Measurements from ENCODE around the gene PELI2. TPM values are rescaled to one million over a fixed set of nuclear protein-coding genes. Genes with fewer than 3 reads are reported as not detected.

PELI2 gene
- polyA plus RNA-seq, 1 donor (not counting 4 experiments of a cell fraction or from before 2014, with no cell fraction given) = not detected

GRCh38 chr14:56112781-56113180, 5.4 kb upstream of the PELI2 start:
- Histone ChIP-seq H4K20me1 (ENCODE audit: control insufficient read depth, extremely low read depth, insufficient read depth, low read length) (no peaks in the 10 kb centered on the region), H3K9ac (ENCODE audit: control insufficient read depth, extremely low read depth, insufficient read depth, low read length) (no peak overlapping the region), H3K27ac (ENCODE audit: control insufficient read depth, insufficient read depth, low read length) (no peak overlapping the region), H3K9me3 (ENCODE audit: control insufficient read depth, low read depth, low read length) (no peaks in the 10 kb centered on the region), H3K27me3 (ENCODE audit: control insufficient read depth, extremely low read depth, insufficient read depth, low read length) (peaks cover 20% of the 10 kb centered on the region), H3K79me2 (ENCODE audit: control insufficient read depth, insufficient read depth, low read length) (no peaks in the 10 kb centered on the region), H2AFZ (ENCODE audit: control insufficient read depth, low read length) (no peak overlapping the region), H3K36me3 (ENCODE audit: control insufficient read depth in 2 of 2, extremely low read depth in 1 of 2, insufficient read depth in 2 of 2, low read length in 2 of 2) (no peaks in the 10 kb centered on the region), H3K4me3 (ENCODE audit: control insufficient read depth in 2 of 3, extremely low read depth in 1 of 3, insufficient read depth in 2 of 3, low read depth in 1 of 3, low read length in 3 of 3) (no peak overlapping the region), H3K4me2 (ENCODE audit: control insufficient read depth, extremely low read depth, insufficient read depth, low read depth, low read length) (no peak overlapping the region), H3K9me1 (ENCODE audit: control insufficient read depth, extremely low read depth, insufficient read depth, low read length) (no peaks in the 10 kb centered on the region), H3K4me1 (ENCODE audit: control insufficient read depth, extremely low read depth, insufficient read depth, low read length) (peaks cover 2% of the 10 kb centered on the region)
- FAIRE-seq (no peak), DNase-seq (ENCODE audit: low read depth, low spot score) (no peak)
- dilution Hi-C loops (cut with MboI; ENCODE audit: extremely low pct_ligation_motif_present, low sequenced_read_pairs) = no loop called here
- no peak for TF ChIP-seq EZH2 (IDR thresholded peaks at IDR 0.05; ENCODE audit: low read length)

GRCh38 chr14:56115334-56115870, 2.8 kb upstream of the PELI2 start:
- Histone ChIP-seq H3K9me3 (ENCODE audit: control insufficient read depth, low read depth, low read length) (no peaks in the 10 kb centered on the region), H3K36me3 (ENCODE audit: control insufficient read depth in 2 of 2, extremely low read depth in 1 of 2, insufficient read depth in 2 of 2, low read length in 2 of 2) (no peaks in the 10 kb centered on the region), H3K9me1 (ENCODE audit: control insufficient read depth, extremely low read depth, insufficient read depth, low read length) (no peaks in the 10 kb centered on the region), H3K9ac (ENCODE audit: control insufficient read depth, extremely low read depth, insufficient read depth, low read length) (no peak overlapping the region), H3K4me2 (ENCODE audit: control insufficient read depth, extremely low read depth, insufficient read depth, low read depth, low read length) (no peak overlapping the region), H3K27ac (ENCODE audit: control insufficient read depth, insufficient read depth, low read length) (no peak overlapping the region), H3K4me1 (ENCODE audit: control insufficient read depth, extremely low read depth, insufficient read depth, low read length) (peaks cover 2% of the 10 kb centered on the region), H3K27me3 (ENCODE audit: control insufficient read depth, extremely low read depth, insufficient read depth, low read length) (peaks cover 36% of the 10 kb centered on the region), H4K20me1 (ENCODE audit: control insufficient read depth, extremely low read depth, insufficient read depth, low read length) (no peaks in the 10 kb centered on the region), H3K79me2 (ENCODE audit: control insufficient read depth, insufficient read depth, low read length) (no peaks in the 10 kb centered on the region), H3K4me3 (ENCODE audit: control insufficient read depth in 2 of 3, extremely low read depth in 1 of 3, insufficient read depth in 2 of 3, low read depth in 1 of 3, low read length in 3 of 3) (no peak overlapping the region), H2AFZ (ENCODE audit: control insufficient read depth, low read length) (no peak overlapping the region)
- no peak for TF ChIP-seq CTCF (optimal IDR thresholded peaks at IDR 0.05 in 1 of 3, IDR thresholded peaks at IDR 0.05 in 1 of 3, conservative IDR thresholded peaks at IDR 0.05 in 1 of 3; ENCODE audit: extremely low read depth in 1 of 3, insufficient read depth in 2 of 3, low read length in 3 of 3)
- TF ChIP-seq EZH2 (IDR thresholded peaks at IDR 0.05; ENCODE audit: low read length) = no peak
- FAIRE-seq = no peak
- no peak for DNase-seq (ENCODE audit: low read depth, low spot score)
- dilution Hi-C loops (cut with MboI; ENCODE audit: extremely low pct_ligation_motif_present, low sequenced_read_pairs) = no loop called here

All from keratinocyte (primary cell).